GM19324 (cell line): Measurements from ENCODE around the gene FAM98C.
"Not testable (repeated sequence)": the region's sequence is repeated elsewhere in the genome, so short reads cannot be mapped to it uniquely, and the experiment has no call there.

Experiments
- ATAC-seq: cut with Tn5 transposase; IDR thresholded peaks from one replicate; pipeline ENCODE4 v1.9.1; 2021; ENCODE audit warnings: mild to moderate bottlenecking, moderate library complexity; ENCODE audit not compliant: unreplicated experiment, low FRiP score

FAM98C gene

DNA sequence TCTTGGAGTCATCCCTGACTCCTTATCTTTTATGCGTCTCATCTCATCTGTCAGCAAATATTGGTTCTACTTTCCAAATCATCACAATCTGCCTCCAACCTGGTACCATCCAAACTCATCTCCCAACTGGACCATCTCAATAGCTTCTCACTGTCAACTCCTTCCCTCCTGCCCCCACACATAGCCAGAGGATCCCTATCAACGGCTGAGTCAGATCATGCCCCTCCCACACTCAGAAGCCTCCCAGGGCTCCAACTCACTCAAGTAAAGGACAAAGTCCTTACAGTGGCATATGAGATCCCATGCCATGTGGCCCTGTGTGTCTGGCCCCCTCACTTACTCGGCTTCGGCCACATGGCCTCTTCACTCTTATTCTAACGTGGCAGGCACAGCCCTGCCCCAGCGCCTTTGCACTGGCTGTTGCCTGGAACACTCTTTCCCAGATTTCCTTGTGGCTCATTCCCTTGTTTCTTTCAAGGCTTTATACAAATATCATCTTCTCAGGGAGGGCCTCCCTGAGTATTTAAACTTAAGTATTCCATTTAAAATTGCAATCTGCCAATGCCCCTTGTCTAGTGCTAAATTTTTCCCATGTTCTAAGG, 10.1 kb upstream of the FAM98C start:
- no peak for ATAC-seq

GRCh38 chr19:38394488-38394887, 8.4 kb upstream of the FAM98C start:
- ATAC-seq, result no peak

DNA sequence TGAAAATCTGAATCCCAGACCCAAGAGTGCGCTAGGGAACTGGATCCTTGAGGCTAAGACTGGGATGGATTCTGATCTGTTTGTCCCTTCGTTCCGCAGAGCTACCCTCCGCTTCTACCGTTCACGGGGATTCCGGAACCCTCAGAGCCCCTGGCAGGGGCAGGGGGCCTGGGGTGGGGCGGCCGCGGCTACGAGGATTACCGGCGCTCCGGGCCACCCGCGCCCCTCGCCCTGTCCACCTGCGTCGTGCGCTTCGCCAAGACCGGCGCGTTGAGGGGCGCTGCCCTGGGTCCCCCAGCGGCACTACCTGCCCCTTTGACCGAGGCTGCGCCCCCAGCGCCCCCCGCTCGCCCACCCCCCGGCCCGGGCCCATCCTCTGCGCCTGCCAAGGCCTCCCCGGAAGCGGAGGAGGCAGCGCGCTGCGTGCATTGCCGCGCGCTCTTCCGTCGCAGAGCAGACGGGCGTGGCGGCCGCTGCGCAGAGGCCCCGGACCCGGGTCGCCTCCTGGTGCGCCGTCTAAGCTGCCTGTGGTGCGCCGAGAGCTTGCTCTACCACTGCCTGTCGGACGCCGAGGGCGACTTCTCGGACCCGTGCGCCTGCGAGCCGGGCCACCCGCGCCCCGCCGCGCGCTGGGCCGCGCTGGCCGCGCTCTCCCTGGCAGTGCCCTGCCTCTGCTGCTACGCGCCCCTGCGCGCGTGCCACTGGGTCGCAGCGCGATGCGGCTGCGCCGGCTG, 7.3 kb upstream of the FAM98C start:
- no peak for ATAC-seq

GRCh38 chr19:38399081-38399480, 3.8 kb upstream of the FAM98C start:
- ATAC-seq, result no peak

DNA sequence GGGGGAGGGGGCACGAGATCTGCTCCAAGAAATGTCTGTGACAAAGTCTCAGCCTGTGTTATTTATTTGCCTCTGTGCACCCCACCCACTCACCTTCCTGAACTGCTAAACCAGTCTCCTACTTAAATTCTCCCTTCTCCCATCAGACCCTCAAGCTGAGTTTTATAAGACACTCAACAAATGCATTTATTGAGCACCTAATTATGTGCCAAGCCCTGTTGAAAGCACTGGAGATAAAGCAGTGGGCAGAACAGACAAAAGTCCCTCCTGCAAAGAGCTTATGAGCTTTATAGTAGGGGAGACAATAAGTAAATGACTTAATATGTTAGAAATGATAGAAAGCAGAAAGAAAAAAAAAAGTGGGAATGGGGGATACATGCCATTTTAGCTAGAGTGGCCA, 3.4 kb upstream of the FAM98C start:
- no peak for ATAC-seq

GRCh38 chr19:38400361-38400760, 2.5 kb upstream of the FAM98C start:
- no peak for ATAC-seq

DNA sequence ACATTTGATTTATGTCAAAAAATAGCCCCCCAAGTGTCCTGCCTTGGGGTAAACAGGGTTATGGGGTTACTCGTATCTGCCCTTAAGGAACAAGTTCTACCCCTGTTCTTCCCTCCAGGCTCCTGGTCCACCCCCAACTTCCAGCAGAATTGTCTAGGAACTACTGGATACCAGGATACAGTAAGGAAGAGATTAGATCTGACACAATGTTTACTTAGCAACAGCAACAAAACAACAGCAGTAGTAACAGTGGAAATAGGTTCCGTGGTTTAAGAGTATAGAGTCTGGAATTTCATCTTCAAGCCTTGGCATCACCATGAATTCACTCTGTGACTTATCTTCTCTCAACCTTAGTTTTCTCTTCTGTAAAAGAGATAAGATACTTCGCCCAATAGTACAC, 1.7 kb upstream of the FAM98C start:
- no peak for ATAC-seq

- ATAC-seq, result peak; percentile 1
These were observed 298 bp upstream of the FAM98C start for GRCh38 chr19:38402623-38402966.

- no peak for ATAC-seq
These were observed 2.0 kb downstream of the FAM98C start for GRCh38 chr19:38404858-38405257.

DNA sequence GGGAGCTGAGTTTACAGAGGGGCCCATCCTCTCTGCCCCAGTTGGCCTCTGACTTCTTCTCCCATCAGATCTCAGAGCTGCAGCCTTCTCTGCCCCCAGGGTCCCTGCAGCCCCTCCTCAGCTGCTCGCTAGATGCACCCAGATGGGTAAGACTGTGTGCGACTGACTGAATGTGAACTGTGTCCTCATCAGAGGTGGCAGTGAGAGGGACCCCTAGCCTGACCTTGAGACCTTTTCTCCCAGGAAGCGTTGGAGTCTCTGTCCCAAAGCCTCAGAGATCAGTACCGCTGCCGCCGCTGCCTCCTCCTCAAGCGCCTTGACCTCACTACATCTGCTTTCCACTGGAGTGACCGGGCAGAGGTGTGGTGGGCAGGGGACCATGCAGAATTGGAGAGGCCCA, 2.4 kb downstream of the FAM98C start:
- ATAC-seq, result no peak

DNA sequence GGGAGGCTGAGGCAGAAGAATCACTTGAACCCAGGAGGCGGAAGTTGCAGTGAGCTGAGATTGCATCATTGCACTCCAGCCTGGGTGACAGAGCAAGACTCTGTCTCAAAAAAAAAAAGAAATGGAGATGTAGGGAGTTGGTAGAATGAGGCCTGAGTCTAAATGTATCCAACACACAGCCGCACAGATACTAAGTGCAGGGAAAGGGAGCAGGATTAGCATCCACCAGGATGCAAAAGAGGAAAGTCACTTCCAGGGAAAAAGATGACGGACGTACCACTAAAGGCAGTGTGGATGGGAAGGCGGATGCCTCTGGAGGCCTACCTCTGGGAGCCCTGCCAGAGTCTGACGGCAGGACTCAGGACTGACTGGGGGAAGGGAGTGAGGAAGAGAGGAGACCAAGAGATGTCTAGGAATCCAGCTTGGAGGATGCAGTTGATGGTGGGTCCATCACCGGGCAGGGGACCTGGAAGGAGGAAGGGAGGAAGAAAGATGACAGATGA, 6.8 kb downstream of the FAM98C start:
- no peak for ATAC-seq

DNA sequence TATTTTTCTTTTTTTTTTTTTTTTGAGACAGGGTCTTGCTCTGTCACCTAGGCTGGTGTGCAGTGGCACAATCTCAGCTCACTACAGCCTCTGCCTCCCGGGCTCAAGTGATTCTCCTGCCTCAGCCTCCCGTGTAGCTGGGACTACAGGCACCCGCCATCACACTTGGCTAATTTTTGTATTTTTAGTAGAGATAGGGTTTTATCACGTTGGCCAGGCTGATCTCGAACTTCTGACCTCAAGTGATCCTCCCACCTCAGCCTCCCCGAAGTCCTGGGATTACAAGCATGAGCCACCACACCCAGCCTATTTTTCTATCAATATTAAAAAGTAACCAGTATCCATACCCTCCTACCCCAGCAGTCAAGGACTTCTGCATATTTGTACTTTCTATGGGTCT, 7.5 kb downstream of the FAM98C start:
- ATAC-seq, result not testable (repeated sequence)

DNA sequence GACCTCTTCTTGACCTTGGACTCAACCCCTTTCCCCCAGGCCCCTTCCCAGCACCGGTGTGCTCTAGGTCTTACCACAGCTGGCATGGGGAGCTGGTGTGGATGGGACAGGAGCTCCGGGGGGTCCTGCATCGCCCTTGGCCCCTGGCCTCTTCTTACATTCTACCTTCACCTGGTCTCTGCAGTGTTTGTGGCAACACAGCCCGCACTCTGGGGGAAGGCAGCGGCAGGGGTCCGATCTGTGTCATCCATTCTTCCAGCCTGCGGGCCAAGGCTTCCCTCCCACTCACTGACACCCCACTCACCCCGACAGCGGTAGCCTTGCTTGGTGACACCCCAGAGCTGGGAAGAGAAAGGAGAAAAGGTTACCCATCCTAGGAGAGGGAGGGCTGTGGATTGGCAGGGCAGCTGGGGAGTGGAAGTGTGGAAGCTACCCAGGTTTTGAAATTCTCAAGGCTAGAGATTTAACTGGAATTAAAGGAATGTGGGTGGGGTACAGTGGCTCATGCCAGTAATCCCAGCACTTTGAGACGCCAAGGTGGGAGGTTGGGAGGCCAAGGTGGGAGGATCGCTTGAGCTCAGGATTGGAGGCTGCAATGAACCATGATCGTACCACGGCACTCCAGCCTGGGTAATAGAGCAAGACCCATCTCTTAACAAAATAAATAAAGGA, 8.3 kb downstream of the FAM98C start:
- no peak for ATAC-seq

GRCh38 chr19:38411898-38412297, 9.0 kb downstream of the FAM98C start:
- ATAC-seq, result not testable (repeated sequence)

DNA sequence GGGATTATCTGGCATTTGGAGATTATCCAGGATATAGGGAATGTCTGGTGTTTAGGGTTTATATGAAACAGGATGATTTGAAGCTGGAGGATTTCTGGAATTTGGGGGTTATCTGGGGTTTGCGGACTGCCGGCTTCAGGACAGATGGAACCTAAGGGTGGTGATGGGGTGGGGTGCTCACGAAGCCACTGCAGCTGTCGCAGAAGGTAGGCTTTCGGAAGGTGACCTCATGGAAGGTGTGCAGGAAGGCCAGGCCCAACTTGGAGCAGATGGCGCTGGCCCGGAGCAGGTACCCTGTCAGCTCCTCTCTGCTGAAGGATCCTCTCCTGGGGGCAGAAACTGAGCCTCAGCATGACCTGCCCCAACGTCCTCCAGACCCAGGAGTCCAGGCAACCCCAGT, 9.6 kb downstream of the FAM98C start:
- no peak for ATAC-seq

- ATAC-seq, result no peak
These were observed 10.1 kb downstream of the FAM98C start for GRCh38 chr19:38412961-38413360.

GRCh38 chr19:38413416-38413815, 10.5 kb downstream of the FAM98C start:
- ATAC-seq, result no peak

DNA sequence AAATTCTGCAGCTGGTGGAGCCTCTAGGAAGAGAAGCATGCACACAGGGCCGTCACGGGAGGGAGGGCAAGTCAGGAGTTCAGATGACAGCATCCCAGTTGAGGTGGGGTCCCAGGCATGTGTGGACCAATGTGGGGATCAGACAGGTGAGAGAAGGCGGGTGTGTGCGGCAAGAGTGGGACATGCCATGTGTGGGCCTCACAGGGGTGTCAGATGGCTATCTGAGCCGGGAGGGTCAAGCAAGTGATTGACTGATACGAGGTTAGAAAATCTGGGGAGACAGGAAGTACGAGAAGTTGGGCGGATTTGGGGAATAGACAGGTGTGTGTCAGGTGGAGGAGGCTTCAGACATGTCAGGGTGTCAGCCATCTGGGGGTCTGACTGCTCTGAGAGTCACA, 14.3 kb downstream of the FAM98C start:
- no peak for ATAC-seq

DNA sequence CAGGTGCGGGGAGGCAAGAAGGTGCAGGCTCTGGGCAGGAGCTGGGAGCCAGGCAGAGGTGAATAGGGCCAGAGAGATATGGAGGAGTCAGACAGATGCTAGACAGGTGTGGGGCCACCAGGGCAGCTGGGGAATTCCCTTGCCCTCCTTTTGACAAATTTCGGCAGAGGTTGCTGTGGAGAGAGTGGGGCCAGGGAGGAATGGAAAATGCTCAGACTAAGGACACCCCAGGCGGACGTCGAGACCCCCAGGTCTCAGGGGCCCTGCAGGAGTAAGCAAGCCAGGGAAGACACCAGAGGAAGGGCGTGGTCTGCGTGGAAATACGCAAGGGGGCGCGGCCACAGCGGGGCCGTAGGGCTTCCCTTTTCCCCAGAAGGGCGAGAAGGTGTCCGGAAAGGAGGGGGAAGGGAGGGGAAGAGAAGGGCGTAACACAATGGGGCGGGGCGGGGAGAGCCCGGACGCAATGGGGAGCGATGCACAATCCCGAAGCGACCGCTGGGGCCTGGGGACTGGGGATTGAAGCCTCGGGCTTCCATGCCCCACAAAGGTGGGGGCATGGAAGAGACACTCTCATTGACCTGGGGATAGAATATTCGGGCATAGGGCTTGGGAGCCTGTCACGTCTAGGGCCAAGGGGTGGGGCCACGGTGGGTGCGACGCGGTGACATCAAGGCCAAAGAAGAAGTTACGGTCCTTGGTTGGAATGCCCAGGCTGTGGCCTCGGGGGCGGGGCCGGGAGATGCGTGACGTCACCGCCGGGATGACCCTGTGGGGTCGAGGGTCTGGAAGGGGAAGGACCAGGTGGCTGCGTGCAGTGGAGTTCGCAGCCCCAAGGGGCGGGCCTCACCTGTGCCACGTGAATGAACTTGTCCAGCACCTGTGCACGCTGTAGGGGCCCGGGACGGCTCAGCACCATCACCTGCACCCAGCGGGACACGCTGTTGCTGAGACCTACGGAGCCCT, 14.9 kb downstream of the FAM98C start:
- no peak for ATAC-seq

DNA sequence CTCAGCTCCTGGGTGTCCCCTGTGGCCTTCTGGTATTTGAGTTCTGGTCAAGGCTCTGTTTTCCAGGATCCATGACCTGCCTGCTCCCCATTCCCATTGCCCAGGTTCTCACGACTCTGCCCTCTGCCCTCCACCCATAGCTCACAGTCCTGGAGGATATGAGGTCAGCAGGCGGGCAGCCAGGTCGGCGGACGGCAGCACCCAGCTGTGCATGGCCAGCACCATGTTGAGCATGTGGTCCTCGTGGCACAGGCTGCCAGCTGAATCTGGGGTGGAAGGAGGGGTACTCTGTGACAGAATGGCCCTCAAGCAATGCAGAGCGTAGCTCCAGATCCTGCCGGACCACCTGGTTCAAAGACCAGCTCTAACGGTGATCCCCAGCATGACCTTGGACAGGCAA, 18.0 kb downstream of the FAM98C start:
- ATAC-seq, result no peak

DNA sequence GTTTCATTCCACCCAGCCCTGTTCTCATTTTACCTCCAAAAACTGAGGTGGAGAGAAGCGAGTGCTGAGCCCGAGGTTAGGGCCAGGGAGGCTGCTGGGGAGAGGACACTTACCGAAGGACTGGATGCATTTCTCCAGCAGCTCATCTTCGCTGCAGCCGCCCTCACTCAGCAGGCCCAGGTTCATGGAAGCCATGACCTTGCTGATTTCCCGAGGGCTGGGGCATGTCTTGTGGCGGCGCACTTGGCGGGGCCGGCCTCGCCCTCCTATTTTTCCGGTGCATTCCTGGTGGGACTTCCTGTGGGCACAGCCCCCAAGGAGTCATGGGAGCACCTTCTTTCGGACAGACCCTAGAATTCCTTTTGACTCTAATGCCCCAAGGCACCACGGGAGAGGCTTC, 19.0 kb downstream of the FAM98C start:
- ATAC-seq, result no peak
